K562 (cell line): ENCODE measurements around the gene CD69. TPM values are rescaled to one million over a fixed set of nuclear protein-coding genes. Genes with fewer than 3 reads are reported as not detected.

Source experiments
- CC2D1A ChIP-seq: fragments of 450-650 bp; IDR thresholded peaks from 2 replicates; pipeline ENCODE4 v1.6.1; 2017; ENCODE audit warnings: mild to moderate bottlenecking
- ETS2 ChIP-seq: IDR thresholded peaks from 2 replicates; pipeline ENCODE4 v1.6.1; 2016; ENCODE audit warnings: borderline replicate concordance, missing genetic modification characterization, mild to moderate bottlenecking, moderate library complexity, missing compliant biosample characterization; ENCODE audit not compliant: poor library complexity, severe bottlenecking
- HMGN3 ChIP-seq: IDR thresholded peaks from 2 replicates; pipeline ENCODE4 v1.6.1; 2011; ENCODE audit warnings: borderline replicate concordance, low read depth, mild to moderate bottlenecking, mixed read lengths, low read length; ENCODE audit not compliant: insufficient read length; ENCODE audit errors: extremely low read depth
- ILK ChIP-seq: fragments of 450-650 bp; IDR thresholded peaks from 2 replicates; pipeline ENCODE4 v1.6.1; 2016; ENCODE audit warnings: missing genetic modification characterization, low read depth, mild to moderate bottlenecking, missing compliant biosample characterization, moderate library complexity, borderline replicate concordance
- KAT2B ChIP-seq: IDR thresholded peaks from one replicate; pipeline ENCODE4 v1.6.1; 2012; ENCODE audit warnings: low read depth, mild to moderate bottlenecking, control low read depth, inconsistent platforms, low read length, moderate library complexity
- MCM5 ChIP-seq: fragments of 450-650 bp; IDR thresholded peaks from 2 replicates; pipeline ENCODE4 v1.6.1; 2016; ENCODE audit warnings: low read depth
- MYNN ChIP-seq, 2 experiments: sonication (generic); formaldehyde crosslinking in 1 of 2; IDR thresholded peaks; 2 replicates each; pipeline versions ENCODE4 v1.5.0 to v1.6.1; 2016 to 2020; ENCODE audit warnings: antibody characterized with exemption in 1 of 2, missing genetic modification reagents in 1 of 2
- NBN ChIP-seq: fragments of 450-650 bp; IDR thresholded peaks from 2 replicates; pipeline ENCODE4 v1.6.1; 2016; ENCODE audit warnings: low read depth, mild to moderate bottlenecking
- PCBP2 ChIP-seq: fragments of 200-400 bp; formaldehyde crosslinking; IDR thresholded peaks from 2 replicates; pipeline ENCODE4 v1.6.1; 2018; ENCODE audit warnings: low read length, low read depth, mild to moderate bottlenecking, moderate library complexity; ENCODE audit not compliant: poor library complexity, severe bottlenecking
- PHF21A ChIP-seq: fragments of 450-650 bp; IDR thresholded peaks from 2 replicates; pipeline ENCODE4 v1.6.1; 2017; ENCODE audit warnings: low read depth, borderline replicate concordance
- PPARD ChIP-seq: fragments of 250-450 bp; sonication (Bioruptor Pico); IDR thresholded peaks from 2 replicates; pipeline ENCODE4 v1.8.0; 2022; ENCODE audit warnings: inconsistent platforms, mild to moderate bottlenecking, moderate library complexity
- STAT5A ChIP-seq: IDR thresholded peaks from 2 replicates; pipeline ENCODE4 v1.6.1; 2012; ENCODE audit warnings: low read length, inconsistent platforms, borderline replicate concordance
- ZNF124 ChIP-seq: sonication (generic); formaldehyde crosslinking; IDR thresholded peaks from 2 replicates; pipeline ENCODE4 v1.8.1; 2022; ENCODE audit warnings: missing genetic modification reagents
- ZNF143 ChIP-seq: sonication (generic); formaldehyde crosslinking; IDR thresholded peaks from 2 replicates; pipeline ENCODE4 v1.9.0; 2022; ENCODE audit warnings: mild to moderate bottlenecking, missing genetic modification reagents
- ZNF174 ChIP-seq: fragments of 250-450 bp; sonication (Bioruptor Pico); IDR thresholded peaks from 2 replicates; pipeline ENCODE4 v1.4.0; 2020; ENCODE audit warnings: mild to moderate bottlenecking
- ZNF347 ChIP-seq: fragments of 450-650 bp; formaldehyde crosslinking; IDR thresholded peaks from 2 replicates; pipeline ENCODE4 v1.4.0; 2020; ENCODE audit warnings: low read depth, mild to moderate bottlenecking, moderate library complexity
- polyA plus RNA-seq, 8 experiments: library from polyadenylated mRNA; depleted of rRNA in 4 of 8; stranded (reverse) in 5 of 8; unstranded in 3 of 8; fragments of >200 nt; fragmentation: Nextera tagmentation in 2 of 8; fragmentation: Illumina TruSeq in 1 of 8; extraction: Ambion mirVana in 2 of 8; extraction: Trizol in 1 of 8; gene quantifications; 2 replicates each; pipeline versions ENCODE4 v1.2.1 to v1.2.3, GENCODE V29; 2011 to 2014; ENCODE audit warnings: inconsistent platforms in 1 of 8, missing spikeins in 1 of 8
- total RNA-seq, 7 experiments: library from RNA; depleted of rRNA in 6 of 7; stranded (reverse); fragments of >200 nt in 6 of 7; fragmentation: Illumina TruSeq in 2 of 7; extraction: Trizol in 2 of 7; gene quantifications; 2 replicates each; pipeline versions ENCODE4 v1.2.1 to v1.2.3, GENCODE V29; 2011 to 2021; ENCODE audit warnings: low replicate concordance in 1 of 7
- TF ChIP-seq, protein P1 (sequence below): fragments of 450-650 bp; IDR thresholded peaks from 2 replicates; pipeline ENCODE4 v1.6.1; 2016; ENCODE audit warnings: antibody characterized with exemption
- TF ChIP-seq, protein P2 (sequence below): fragments of 250-450 bp; sonication (Bioruptor Pico); IDR thresholded peaks from 2 replicates; pipeline ENCODE4 v1.6.1; 2021; ENCODE audit warnings: mild to moderate bottlenecking
- TF ChIP-seq, protein P3 (sequence below): fragments of 450-650 bp; IDR thresholded peaks from 2 replicates; pipeline ENCODE4 v1.6.1; 2016; ENCODE audit warnings: missing biosample characterization, missing genetic modification characterization
- TF ChIP-seq, protein P4 (sequence below): fragments of 450-650 bp; conservative IDR thresholded peaks from 2 replicates; pipeline ENCODE4 v1.6.1; 2016; ENCODE audit warnings: missing genetic modification characterization, low read depth, mild to moderate bottlenecking, control low read depth, missing compliant biosample characterization
- TF ChIP-seq, protein P5 (sequence below): fragments of 450-650 bp; IDR thresholded peaks from 2 replicates; pipeline ENCODE4 v1.6.1; 2018; ENCODE audit warnings: mild to moderate bottlenecking, low read depth; ENCODE audit not compliant: partially characterized antibody

The CD69 gene
- total and polyA plus RNA-seq, 9 of the 15 experiments (the other 6 are each of a cell fraction or from before 2014, with no cell fraction given), result 11.7 to 243 (median 54.4) TPM

DNA sequence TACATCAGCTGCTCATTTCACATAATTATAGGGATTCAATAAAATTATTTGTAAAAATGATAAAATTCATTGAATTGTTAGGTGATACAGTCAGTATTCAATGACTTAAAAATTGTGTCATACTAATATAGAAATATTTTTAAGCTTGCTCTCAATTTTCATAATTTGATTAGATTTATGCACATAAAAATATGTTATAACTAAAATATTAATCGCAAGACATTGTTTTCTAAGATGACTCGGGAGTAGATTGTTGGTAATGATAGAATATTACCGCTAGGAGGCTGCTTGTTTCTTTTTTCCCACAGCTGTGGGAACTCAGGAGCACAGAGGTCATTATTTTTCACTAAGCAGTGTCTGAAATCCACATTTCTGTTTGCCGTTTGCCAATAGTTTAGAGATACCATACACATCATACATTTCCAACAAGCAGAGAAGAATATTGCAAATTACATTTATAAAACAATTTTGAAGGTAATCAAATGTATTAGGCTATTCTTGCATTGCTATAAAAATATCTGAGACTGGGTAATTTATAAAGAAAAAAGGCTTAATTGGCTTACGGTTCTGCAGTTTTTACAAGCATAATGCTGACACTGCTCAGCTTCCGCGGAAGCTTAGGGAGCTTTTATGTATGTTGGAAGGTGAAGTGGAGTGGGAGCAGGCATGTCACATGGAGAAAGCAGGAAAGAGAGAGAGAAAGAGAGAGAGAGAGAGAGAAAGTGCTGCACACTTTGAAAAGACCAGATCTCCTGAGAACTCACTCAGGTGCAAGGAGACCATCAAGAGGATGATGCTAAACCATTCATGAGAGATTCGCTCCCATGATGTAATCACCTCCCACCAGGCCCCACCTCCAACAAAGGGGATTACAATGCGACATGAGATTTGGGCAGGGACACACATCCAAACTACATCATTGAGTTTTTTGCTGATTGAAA lies 9.2 kb downstream of the CD69 start (continued):
- TF ChIP-seq, protein P1, sequence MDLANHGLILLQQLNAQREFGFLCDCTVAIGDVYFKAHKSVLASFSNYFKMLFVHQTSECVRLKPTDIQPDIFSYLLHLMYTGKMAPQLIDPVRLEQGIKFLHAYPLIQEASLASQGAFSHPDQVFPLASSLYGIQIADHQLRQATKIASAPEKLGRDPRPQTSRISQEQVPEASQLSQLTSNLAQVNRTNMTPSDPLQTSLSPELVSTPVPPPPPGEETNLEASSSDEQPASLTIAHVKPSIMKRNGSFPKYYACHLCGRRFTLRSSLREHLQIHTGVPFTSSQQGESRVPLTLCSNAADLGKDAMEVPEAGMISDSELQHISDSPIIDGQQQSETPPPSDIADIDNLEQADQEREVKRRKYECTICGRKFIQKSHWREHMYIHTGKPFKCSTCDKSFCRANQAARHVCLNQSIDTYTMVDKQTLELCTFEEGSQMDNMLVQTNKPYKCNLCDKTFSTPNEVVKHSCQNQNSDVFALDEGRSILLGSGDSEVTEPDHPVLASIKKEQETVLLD, result no peak
- TF ChIP-seq ETS2 (tag), result no peak
- TF ChIP-seq NBN, result peak; percentile 31; the same call in 1 of the 2 replicates
- peak; percentile 39 for TF ChIP-seq HMGN3
- no peak for TF ChIP-seq ILK (tag)
- no peak for TF ChIP-seq ZNF143 (CRISPR knock-in tag)
- TF ChIP-seq, protein P2, sequence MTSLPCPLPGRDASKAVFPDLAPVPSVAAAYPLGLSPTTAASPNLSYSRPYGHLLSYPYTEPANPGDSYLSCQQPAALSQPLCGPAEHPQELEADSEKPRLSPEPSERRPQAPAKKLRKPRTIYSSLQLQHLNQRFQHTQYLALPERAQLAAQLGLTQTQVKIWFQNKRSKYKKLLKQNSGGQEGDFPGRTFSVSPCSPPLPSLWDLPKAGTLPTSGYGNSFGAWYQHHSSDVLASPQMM (CRISPR knock-in tag), result 0 out of 2 replicates have a peak, but pooled peaks have one; percentile 54
- TF ChIP-seq ZNF174 (CRISPR knock-in tag), result no peak
- TF ChIP-seq PCBP2, result no peak
- TF ChIP-seq ZNF124, result no peak
- TF ChIP-seq, protein P3, sequence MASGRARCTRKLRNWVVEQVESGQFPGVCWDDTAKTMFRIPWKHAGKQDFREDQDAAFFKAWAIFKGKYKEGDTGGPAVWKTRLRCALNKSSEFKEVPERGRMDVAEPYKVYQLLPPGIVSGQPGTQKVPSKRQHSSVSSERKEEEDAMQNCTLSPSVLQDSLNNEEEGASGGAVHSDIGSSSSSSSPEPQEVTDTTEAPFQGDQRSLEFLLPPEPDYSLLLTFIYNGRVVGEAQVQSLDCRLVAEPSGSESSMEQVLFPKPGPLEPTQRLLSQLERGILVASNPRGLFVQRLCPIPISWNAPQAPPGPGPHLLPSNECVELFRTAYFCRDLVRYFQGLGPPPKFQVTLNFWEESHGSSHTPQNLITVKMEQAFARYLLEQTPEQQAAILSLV, result no peak
- TF ChIP-seq STAT5A, result no peak
- no peak for TF ChIP-seq KAT2B
- TF ChIP-seq PHF21A, result no peak
- TF ChIP-seq, protein P4, sequence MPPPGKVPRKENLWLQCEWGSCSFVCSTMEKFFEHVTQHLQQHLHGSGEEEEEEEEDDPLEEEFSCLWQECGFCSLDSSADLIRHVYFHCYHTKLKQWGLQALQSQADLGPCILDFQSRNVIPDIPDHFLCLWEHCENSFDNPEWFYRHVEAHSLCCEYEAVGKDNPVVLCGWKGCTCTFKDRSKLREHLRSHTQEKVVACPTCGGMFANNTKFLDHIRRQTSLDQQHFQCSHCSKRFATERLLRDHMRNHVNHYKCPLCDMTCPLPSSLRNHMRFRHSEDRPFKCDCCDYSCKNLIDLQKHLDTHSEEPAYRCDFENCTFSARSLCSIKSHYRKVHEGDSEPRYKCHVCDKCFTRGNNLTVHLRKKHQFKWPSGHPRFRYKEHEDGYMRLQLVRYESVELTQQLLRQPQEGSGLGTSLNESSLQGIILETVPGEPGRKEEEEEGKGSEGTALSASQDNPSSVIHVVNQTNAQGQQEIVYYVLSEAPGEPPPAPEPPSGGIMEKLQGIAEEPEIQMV (tag), result no peak
- TF ChIP-seq MCM5, result no peak
- no peak for TF ChIP-seq ZNF347 (CRISPR knock-in tag)
- peak; percentile 75; the same call in 1 of the 2 replicates for TF ChIP-seq MYNN (IDR thresholded peaks at IDR 0.05)
- no peak for TF ChIP-seq MYNN (CRISPR knock-in tag; IDR thresholded peaks at IDR 0.05)
- peak; percentile 79 for TF ChIP-seq CC2D1A
- TF ChIP-seq, protein P5, sequence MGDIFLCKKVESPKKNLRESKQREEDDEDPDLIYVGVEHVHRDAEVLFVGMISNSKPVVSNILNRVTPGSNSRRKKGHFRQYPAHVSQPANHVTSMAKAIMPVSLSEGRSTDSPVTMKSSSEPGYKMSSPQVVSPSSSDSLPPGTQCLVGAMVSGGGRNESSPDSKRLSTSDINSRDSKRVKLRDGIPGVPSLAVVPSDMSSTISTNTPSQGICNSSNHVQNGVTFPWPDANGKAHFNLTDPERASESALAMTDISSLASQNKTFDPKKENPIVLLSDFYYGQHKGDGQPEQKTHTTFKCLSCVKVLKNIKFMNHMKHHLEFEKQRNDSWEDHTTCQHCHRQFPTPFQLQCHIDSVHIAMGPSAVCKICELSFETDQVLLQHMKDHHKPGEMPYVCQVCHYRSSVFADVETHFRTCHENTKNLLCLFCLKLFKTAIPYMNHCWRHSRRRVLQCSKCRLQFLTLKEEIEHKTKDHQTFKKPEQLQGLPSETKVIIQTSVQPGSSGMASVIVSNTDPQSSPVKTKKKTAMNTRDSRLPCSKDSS, result no peak
- no peak for TF ChIP-seq PPARD (CRISPR knock-in tag)
